Pancreas (tissue), 10 donors: Measurements from ENCODE around the gene ZNF17. TPM values are rescaled to one million over a fixed set of nuclear protein-coding genes. Genes with fewer than 3 reads are reported as not detected.

ENCODE experiments used
- ATAC-seq, 4 donors: fragments of 200-7000 bp; cut with Tn5 transposase; one replicate each; pipeline versions ENCODE4 v1.8.0 to v1.9.1; 2020; ENCODE audit warnings: mild to moderate bottlenecking in 4 of 4, moderate library complexity in 4 of 4
- DNase-seq, 6 donors: peaks; one replicate each; pipeline ENCODE4 v3.0.0-alpha.2; 2020
- FAIRE-seq: peaks from 2 replicates; lab custom pipeline; 2012; peaks lifted over from hg19 to GRCh38; lab: Jason Lieb, UNC
- H3K27ac ChIP-seq, 4 donors: fragments of 200-600 bp; sonication (generic); 1 replicate in 3 of 4; 2 replicates in 1 of 4; pipeline versions ENCODE4 v1.5.0 to v1.8.0; 2020
- H3K27me3 ChIP-seq, 4 donors: fragments of 200-600 bp; one replicate each; pipeline ENCODE4 v1.8.0; 2021
- H3K36me3 ChIP-seq, 3 donors: fragments of 200-600 bp; sonication (generic) in 1 of 3; one replicate each; pipeline versions ENCODE4 v1.5.0 to v1.8.0; 2020 to 2021
- H3K4me1 ChIP-seq, 3 donors: fragments of 200-600 bp; one replicate each; pipeline ENCODE4 v1.8.0; 2021
- H3K4me3 ChIP-seq, 4 donors: fragments of 200-600 bp; sonication (generic) in 2 of 4; one replicate each; pipeline versions ENCODE4 v1.5.0 to v1.8.0; 2020 to 2021
- H3K9me3 ChIP-seq, 4 donors: fragments of 200-600 bp; one replicate each; pipeline ENCODE4 v1.8.0; 2021
- WGBS, 2 donors: extraction: QIAGEN DNeasy Blood & Tissue Kit; methylation state at CpG; one replicate each; pipeline ENCODE4 v1.1.7; 2013; 5-methylcytosine and 5-hydroxymethylcytosine counted together
- intact Hi-C, 3 donors: fragments of 100-400 bp; cut with DNase I; formaldehyde crosslinking; loops; one replicate each; pipeline versions ENCODE4 v1.11.1 to v1.14.2; 2022
- polyA plus RNA-seq, 2 donors: library from polyadenylated mRNA; stranded (reverse); fragments of 200-250 nt; gene quantifications; one replicate each; pipeline ENCODE4 v1.2.3, GENCODE V29; 2013
- total RNA-seq, 6 donors: library from RNA; stranded (reverse); fragmentation: NEBNext Ultra II Directional in 4 of 6; extraction: Animal tissue kit (Norgen Biotek cat#: 25700) in 4 of 6; gene quantifications; one replicate each; pipeline versions ENCODE4 v1.2.1 to v1.2.4, GENCODE V29; 2021 to 2023
- TF ChIP-seq, protein P1 (sequence below), 4 donors: fragments of 200-600 bp; sonication (generic) in 3 of 4; IDR thresholded peaks; one replicate each; pipeline versions ENCODE4 v1.5.0 to v1.8.0; 2021; ENCODE audit warnings: antibody characterized with exemption in 4 of 4
- donor health status: healthy with polysubstance abuse.
- donor health status: DM: no; HTN: no; CAD: no; lungs with moderate emphysema.
- donor health status: DM: no; HTN: no; CAD: no.
- donor health status: control.
- donor health status: control.
- donor health status: Bipolar disorder and iron deficiency.
- donor health status: DM: yes; HTN: yes; CAD: no.
- donor health status: DM: no; HTN: no; CAD: no.
- donor health status: DM: no; HTN: no; CAD: no.
- donor health status: DM: yes; HTN: yes; CAD: no.

ZNF17 gene
- total and polyA plus RNA-seq, 8 donors = 2.3 to 6.8 (median 4.3) TPM

DNA sequence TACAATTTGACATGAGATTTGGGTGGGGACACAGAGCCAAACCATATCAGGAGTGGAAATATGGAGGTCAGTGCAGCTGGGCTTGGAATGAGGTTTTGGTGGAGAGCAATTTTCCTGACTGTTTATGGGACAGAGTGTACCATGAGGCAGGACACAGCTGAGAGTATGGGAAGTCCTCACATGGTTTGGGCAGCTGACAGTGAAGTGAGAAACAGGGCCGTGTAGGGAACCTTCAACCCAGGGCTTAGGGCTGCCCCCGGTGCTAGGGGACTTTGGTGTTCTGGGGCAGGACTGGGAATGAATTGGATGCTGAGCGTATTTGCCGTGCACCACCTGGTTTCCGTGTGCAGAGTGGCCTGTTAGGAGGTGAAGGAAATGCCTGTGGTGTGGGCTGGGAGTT is 15.3 kb upstream of the ZNF17 start:
- DNase-seq = no peak
- no peak for FAIRE-seq
- H3K27ac ChIP-seq = no peak overlapping the region
- H3K4me3 ChIP-seq = no peak overlapping the region
- no peak for ATAC-seq
- intact Hi-C loops = no loop called here
- TF ChIP-seq, protein P1, sequence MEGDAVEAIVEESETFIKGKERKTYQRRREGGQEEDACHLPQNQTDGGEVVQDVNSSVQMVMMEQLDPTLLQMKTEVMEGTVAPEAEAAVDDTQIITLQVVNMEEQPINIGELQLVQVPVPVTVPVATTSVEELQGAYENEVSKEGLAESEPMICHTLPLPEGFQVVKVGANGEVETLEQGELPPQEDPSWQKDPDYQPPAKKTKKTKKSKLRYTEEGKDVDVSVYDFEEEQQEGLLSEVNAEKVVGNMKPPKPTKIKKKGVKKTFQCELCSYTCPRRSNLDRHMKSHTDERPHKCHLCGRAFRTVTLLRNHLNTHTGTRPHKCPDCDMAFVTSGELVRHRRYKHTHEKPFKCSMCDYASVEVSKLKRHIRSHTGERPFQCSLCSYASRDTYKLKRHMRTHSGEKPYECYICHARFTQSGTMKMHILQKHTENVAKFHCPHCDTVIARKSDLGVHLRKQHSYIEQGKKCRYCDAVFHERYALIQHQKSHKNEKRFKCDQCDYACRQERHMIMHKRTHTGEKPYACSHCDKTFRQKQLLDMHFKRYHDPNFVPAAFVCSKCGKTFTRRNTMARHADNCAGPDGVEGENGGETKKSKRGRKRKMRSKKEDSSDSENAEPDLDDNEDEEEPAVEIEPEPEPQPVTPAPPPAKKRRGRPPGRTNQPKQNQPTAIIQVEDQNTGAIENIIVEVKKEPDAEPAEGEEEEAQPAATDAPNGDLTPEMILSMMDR (IDR thresholded peaks at IDR 0.05) = no peak
- H3K36me3 ChIP-seq = peaks cover 0 to 30% (median 16%) of the 10 kb centered on the region in 3 donors
- H3K4me1 ChIP-seq = peaks cover 0 to 5% (median 0%) of the 10 kb centered on the region in 3 donors
- WGBS, 2 donors = 85% methylated on average over 5 of the region's 5 CpGs
- H3K27me3 ChIP-seq = no peaks in the 10 kb centered on the region
- H3K9me3 ChIP-seq = no peaks in the 10 kb centered on the region

DNA sequence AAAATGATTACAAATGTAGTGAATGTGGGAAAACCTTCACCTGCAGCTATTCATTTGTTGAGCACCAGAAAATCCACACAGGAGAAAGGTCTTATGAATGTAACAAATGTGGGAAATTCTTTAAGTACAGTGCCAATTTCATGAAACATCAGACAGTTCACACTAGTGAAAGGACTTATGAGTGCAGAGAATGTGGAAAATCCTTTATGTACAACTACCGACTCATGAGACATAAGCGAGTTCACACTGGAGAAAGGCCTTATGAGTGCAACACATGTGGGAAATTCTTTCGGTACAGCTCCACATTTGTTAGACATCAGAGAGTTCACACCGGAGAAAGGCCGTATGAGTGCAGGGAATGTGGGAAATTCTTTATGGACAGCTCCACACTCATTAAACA is 12.1 kb upstream of the ZNF17 start:
- no peak for DNase-seq
- TF ChIP-seq, protein P1 (IDR thresholded peaks at IDR 0.05) = no peak
- no peaks in the 10 kb centered on the region for H3K9me3 ChIP-seq
- no peaks in the 10 kb centered on the region for H3K4me1 ChIP-seq
- WGBS, 2 donors = 98% methylated on average over 5 of the region's 5 CpGs
- no peak for ATAC-seq
- FAIRE-seq = no peak
- H3K36me3 ChIP-seq = peaks cover 0 to 30% (median 16%) of the 10 kb centered on the region in 3 donors
- H3K27ac ChIP-seq = no peak overlapping the region
- intact Hi-C loops = no loop called here
- H3K27me3 ChIP-seq = no peaks in the 10 kb centered on the region
- no peak overlapping the region for H3K4me3 ChIP-seq

DNA sequence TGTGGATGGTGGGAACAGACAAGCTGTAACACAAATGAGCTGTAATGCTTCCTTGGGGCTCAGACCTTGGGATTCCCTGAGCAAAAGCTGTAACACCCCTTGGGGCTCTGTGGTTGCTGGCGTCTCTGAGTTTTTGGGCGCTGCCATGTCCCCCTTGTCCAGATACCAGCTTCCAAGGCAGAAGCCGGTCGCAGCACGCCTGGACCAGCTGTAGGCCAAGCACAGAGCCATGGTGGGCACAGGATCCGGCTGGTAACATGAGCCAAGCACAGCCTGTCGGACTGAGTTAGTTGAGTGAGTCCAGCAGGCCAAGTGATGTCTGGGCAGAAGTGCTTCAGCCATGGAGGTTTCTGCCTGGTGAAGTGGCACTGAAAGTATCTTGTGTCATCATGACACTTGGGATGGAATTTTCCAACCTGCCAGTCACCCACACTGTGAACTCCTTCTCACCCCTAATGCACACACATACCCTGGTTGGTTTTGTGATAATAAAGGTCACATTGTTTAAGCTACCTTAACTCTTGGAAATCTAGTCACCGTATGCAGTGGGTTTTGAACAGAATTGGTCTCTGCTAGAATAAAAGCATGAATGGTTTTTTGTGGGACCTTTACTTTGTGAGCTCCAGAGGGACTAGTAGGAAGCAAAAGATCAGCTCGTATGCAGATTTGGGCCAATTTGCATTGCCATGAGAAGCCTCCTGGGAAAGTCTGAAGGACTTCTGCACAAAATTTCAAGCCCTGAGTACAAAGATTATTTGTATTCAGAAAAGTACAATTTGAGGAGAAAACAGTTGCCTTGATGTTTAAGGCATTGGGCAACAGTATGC is 7.0 kb upstream of the ZNF17 start:
- no peaks in the 10 kb centered on the region for H3K27me3 ChIP-seq
- intact Hi-C loops = no loop called here
- H3K9me3 ChIP-seq = no peaks in the 10 kb centered on the region
- TF ChIP-seq, protein P1 (IDR thresholded peaks at IDR 0.05) = no peak
- WGBS, 2 donors = 88% methylated on average over 9 of the region's 9 CpGs
- H3K4me1 ChIP-seq = no peaks in the 10 kb centered on the region
- H3K4me3 ChIP-seq = no peak overlapping the region
- FAIRE-seq = no peak
- H3K36me3 ChIP-seq = peaks cover 0 to 7% (median 5%) of the 10 kb centered on the region in 3 donors
- no peak for ATAC-seq
- no peak overlapping the region for H3K27ac ChIP-seq
- no peak for DNase-seq

DNA sequence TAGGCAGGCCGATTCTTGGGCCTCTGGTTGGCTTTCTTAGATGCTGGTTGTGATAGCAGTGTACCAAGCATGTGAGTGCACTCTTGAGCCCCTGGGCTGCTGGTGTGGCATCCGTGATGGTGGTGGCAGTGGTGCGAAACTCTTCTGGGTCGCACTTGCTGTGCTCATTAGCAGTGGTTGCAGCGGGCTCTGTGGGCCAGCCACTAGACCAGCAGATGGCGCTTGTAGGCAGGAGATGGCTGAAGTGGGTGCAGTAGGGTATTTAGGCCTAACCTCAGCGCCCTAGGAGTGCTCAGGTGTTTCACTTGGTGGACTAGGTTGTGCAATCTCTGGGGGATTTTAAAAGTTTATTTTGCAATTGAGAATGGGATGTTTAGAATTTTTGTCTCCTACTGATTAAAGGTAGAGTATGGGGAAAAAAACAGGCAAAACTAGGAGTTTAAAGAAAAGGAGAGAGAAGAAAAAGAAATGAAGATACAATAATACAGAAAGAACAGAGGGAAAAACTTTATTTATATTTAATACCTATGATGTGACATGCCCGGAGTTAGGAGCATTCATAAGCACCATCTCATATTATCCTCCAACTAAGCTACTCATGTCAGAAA is 4.3 kb upstream of the ZNF17 start:
- WGBS, 2 donors = 12 to 15% methylated on average over 8 of the region's 8 CpGs
- TF ChIP-seq, protein P1 (IDR thresholded peaks at IDR 0.05) = peak; percentile 15 to 38 (median 28)
- Histone ChIP-seq H3K4me3 (no peak overlapping the region), H3K36me3 (no peaks in the 10 kb centered on the region), H3K9me3 (no peaks in the 10 kb centered on the region), H3K27ac (no peak overlapping the region), H3K27me3 (no peaks in the 10 kb centered on the region), H3K4me1 (peaks cover 0 to 5% (median under 1%) of the 10 kb centered on the region in 3 donors)
- DNase-seq (peak; percentile 27 to 56 (median 52)), FAIRE-seq (no peak), ATAC-seq (peak; percentile 29 to 61 (median 38))
- intact Hi-C loops = no loop called here
